ENCODE results near the gene ACRBP. TPM values are rescaled to one million over a fixed set of nuclear protein-coding genes. Genes with fewer than 3 reads are reported as not detected.

The ACRBP gene
- 0.43 TPM in 1 of 2 replicates, not detected in the other for total RNA-seq

GRCh38 chr12:6647083-6647604 lies at the start of gene ACRBP:
TSS of gene ACRBP (minus strand) at chr12:6647432. CDS start at chr12:6647366, 66 bp downstream.

GRCh38 chr12:6688999-6689882 lies 42.0 kb upstream of the ACRBP start, which contains the start of gene ZNF384:
TSS of gene ZNF384 (minus strand) at chr12:6689375. CDS start at chr12:6679520, 9,855 bp downstream.

GRCh38 chr12:6662906-6663742 lies 15.9 kb upstream of the ACRBP start, which contains the start of gene ING4:
TSS of gene ING4 (minus strand) at chr12:6663119. CDS start at chr12:6663101, 18 bp downstream.

GRCh38 chr12:6635856-6636531 lies 11.2 kb downstream of the ACRBP start, which contains the start of gene LPAR5:
TSS of gene LPAR5 (minus strand) at chr12:6635959. CDS start at chr12:6621248, 14,711 bp downstream.

Other genes with a start within 250 kb of the ACRBP start
- not detected in 2 replicates for gene CD27, start 202.5 kb downstream of the ACRBP start, total RNA-seq
- 7.9 and 10.9 TPM in 2 replicates for gene TAPBPL, start 195.4 kb downstream of the ACRBP start, total RNA-seq
- 5.2 and 5.3 TPM in 2 replicates for gene VAMP1, start 176.8 kb downstream of the ACRBP start, total RNA-seq
- gene MRPL51, start 154.2 kb downstream of the ACRBP start, total RNA-seq = 59.2 and 137 TPM in 2 replicates
- gene NCAPD2, start 153.3 kb downstream of the ACRBP start, total RNA-seq = 15.5 and 31.8 TPM in 2 replicates
- 5,873 and 7,738 TPM in 2 replicates for gene GAPDH, start 112.9 kb downstream of the ACRBP start, total RNA-seq
- gene IFFO1, start 91.4 kb downstream of the ACRBP start, total RNA-seq = 24.4 and 24.7 TPM in 2 replicates
- gene NOP2, start 79.1 kb downstream of the ACRBP start, total RNA-seq = 11.5 and 24.2 TPM in 2 replicates
- gene CHD4, start 40.1 kb downstream of the ACRBP start, total RNA-seq = 180 and 220 TPM in 2 replicates
- gene LPAR5, start 11.5 kb downstream of the ACRBP start, total RNA-seq = 3.6 TPM in 1 of 2 replicates, not detected in the other
- gene ING4, start 15.7 kb upstream of the ACRBP start, total RNA-seq = 19.6 and 33.0 TPM in 2 replicates
- gene ZNF384, start 41.9 kb upstream of the ACRBP start, total RNA-seq = 23.9 and 24.4 TPM in 2 replicates
- 0.12 TPM in 1 of 2 replicates, not detected in the other for gene PIANP, start 53.4 kb upstream of the ACRBP start, total RNA-seq
- gene COPS7A, start 76.6 kb upstream of the ACRBP start, total RNA-seq = 83.1 and 88.8 TPM in 2 replicates
- gene MLF2, start 105.7 kb upstream of the ACRBP start, total RNA-seq = 178 and 186 TPM in 2 replicates
- 212 and 239 TPM in 2 replicates for gene PTMS, start 118.9 kb upstream of the ACRBP start, total RNA-seq
- 0.43 TPM in 1 of 2 replicates, not detected in the other for gene LAG3, start 125.1 kb upstream of the ACRBP start, total RNA-seq
- gene CD4, start 142.1 kb upstream of the ACRBP start, total RNA-seq = 0.35 and 0.60 TPM in 2 replicates
- 3.7 and 5.6 TPM in 2 replicates for gene GPR162, start 174.4 kb upstream of the ACRBP start, total RNA-seq
- 43.3 and 62.4 TPM in 2 replicates for gene P3H3, start 181.0 kb upstream of the ACRBP start, total RNA-seq
- 0.35 and 1.1 TPM in 2 replicates for gene GNB3, start 193.5 kb upstream of the ACRBP start, total RNA-seq
- 1.0 and 2.6 TPM in 2 replicates for gene CDCA3, start 203.9 kb upstream of the ACRBP start, total RNA-seq
- gene USP5, start 204.7 kb upstream of the ACRBP start, total RNA-seq = 39.8 and 51.8 TPM in 2 replicates
- gene TPI1, start 220.1 kb upstream of the ACRBP start, total RNA-seq = 799 and 1,433 TPM in 2 replicates
- 5.5 and 12.3 TPM in 2 replicates for gene SPSB2, start 225.9 kb upstream of the ACRBP start, total RNA-seq